Right lobe of liver (tissue), 4 donors: ENCODE data around the gene CLEC16A.

Experiments
- CTCF ChIP-seq, 4 donors: fragments of 200-600 bp in 3 of 4; fragments of 450-650 bp in 1 of 4; IDR thresholded peaks; one replicate each; pipeline versions ENCODE4 v1.5.1 to v1.8.0; 2016 to 2022; ENCODE audit warnings: antibody characterized with exemption in 4 of 4, mild to moderate bottlenecking in 2 of 4
- POLR2A ChIP-seq: fragments of 450-650 bp; IDR thresholded peaks from one replicate; pipeline ENCODE4 v1.6.1; 2017; ENCODE audit warnings: antibody characterized with exemption, mild to moderate bottlenecking
- donor health status: DM: no; HTN: no; CAD: no.
- donor health status: DM: no; HTN: no; CAD: no.
- donor health status: DM: no; HTN: yes; CAD: no.

DNA sequence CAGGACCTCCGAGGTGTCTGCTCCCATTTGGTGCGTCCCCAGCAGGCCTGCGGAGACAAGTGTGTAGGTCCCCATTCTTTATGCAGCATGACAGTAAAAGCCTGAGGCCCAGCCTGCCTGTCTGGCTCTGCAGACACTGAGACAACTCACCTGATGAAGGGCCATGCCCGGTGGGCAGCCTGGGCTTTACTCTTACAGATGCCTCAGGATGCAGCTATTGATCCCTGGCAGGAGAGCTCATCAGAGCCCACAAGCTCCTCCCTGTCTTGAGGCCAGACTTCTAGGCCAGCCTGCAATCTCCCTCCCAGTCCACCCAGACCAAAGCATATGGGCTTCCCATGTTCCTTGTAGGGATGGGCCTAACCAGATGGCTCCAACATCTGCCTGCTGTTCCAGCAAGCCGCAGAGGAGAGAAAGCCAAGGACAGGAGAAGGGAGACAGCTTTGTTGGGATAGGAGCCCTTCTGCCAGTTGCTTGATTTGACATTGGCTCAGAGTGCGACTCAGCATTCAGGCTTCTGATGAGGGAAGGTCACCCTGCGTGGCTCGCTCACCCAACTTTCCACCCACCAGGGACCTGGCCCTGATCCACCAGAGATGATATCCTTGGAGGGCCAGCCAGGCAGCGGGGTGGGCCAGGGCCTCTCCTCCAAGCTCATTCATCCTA lies 224.2 kb downstream of the CLEC16A start:
- no peak for TF ChIP-seq CTCF (IDR thresholded peaks at IDR 0.05)
- TF ChIP-seq POLR2A, result no peak
